Gastroesophageal sphincter (tissue), 4 donors: Measurements from ENCODE around the gene ACOT12. TPM values are rescaled to one million over a fixed set of nuclear protein-coding genes. Genes with fewer than 3 reads are reported as not detected.
"Not testable (repeated sequence)": the region's sequence is repeated elsewhere in the genome, so short reads cannot be mapped to it uniquely, and the experiment has no call there.

Experiments
- ATAC-seq: fragments of 150-250 bp; one replicate; pipeline ENCODE4 v1.9.1; 2016; ENCODE audit warnings: mild to moderate bottlenecking, moderate library complexity
- H3K27ac ChIP-seq, 4 donors: fragments of 200-600 bp; sonication (generic) in 3 of 4; 1 replicate in 3 of 4; 2 replicates in 1 of 4; pipeline ENCODE4 v1.5.1; 2016 to 2019
- H3K27me3 ChIP-seq: fragments of 200-600 bp; sonication (generic); one replicate; pipeline ENCODE4 v1.5.1; 2019
- H3K36me3 ChIP-seq, 2 donors: fragments of 200-600 bp; sonication (generic); one replicate each; pipeline ENCODE4 v1.5.1; 2019; ENCODE audit warnings: control low read depth in 1 of 2
- H3K4me1 ChIP-seq, 3 donors: fragments of 200-600 bp; sonication (generic); 1 replicate in 2 of 3; 2 replicates in 1 of 3; pipeline ENCODE4 v1.5.1; 2016 to 2019; ENCODE audit warnings: control low read depth in 2 of 3
- H3K4me3 ChIP-seq, 2 donors: fragments of 200-600 bp; sonication (generic); one replicate each; pipeline ENCODE4 v1.5.1; 2019; ENCODE audit warnings: mild to moderate bottlenecking in 1 of 2, moderate library complexity in 1 of 2
- H3K9me3 ChIP-seq, 3 donors: fragments of 200-600 bp; sonication (generic); one replicate each; pipeline ENCODE4 v1.5.1; 2017 to 2019; ENCODE audit warnings: control low read depth in 2 of 3
- EP300 ChIP-seq: sonication (generic); formaldehyde crosslinking; IDR thresholded peaks from one replicate; pipeline ENCODE4 v1.6.1; 2017; ENCODE audit warnings: antibody characterized with exemption, mild to moderate bottlenecking
- POLR2A ChIP-seq, 2 donors: fragments of 450-650 bp; IDR thresholded peaks; one replicate each; pipeline ENCODE4 v1.6.1; 2017; ENCODE audit warnings: antibody characterized with exemption in 2 of 2, mild to moderate bottlenecking in 2 of 2, moderate library complexity in 1 of 2
- POLR2AphosphoS5 ChIP-seq: sonication (generic); formaldehyde crosslinking; IDR thresholded peaks from one replicate; pipeline ENCODE4 v1.6.1; 2017; ENCODE audit warnings: antibody characterized with exemption
- WGBS, 2 donors: methylation state at CpG; one replicate each; pipeline ENCODE4 v1.1.5; 2018; ENCODE audit warnings: low coverage in 1 of 2; 5-methylcytosine and 5-hydroxymethylcytosine counted together
- total RNA-seq, 4 donors: library from RNA; depleted of rRNA; stranded (reverse); fragments of >200 nt; gene quantifications; one replicate each; pipeline ENCODE4 v1.1.0, GENCODE V29; 2016
- TF ChIP-seq, protein P1 (sequence below), 4 experiments: fragments of 200-600 bp in 2 of 4; fragments of 450-650 bp in 2 of 4; sonication (generic) in 1 of 4; IDR thresholded peaks; one replicate each; pipeline ENCODE4 v1.5.1; 2017 to 2019; ENCODE audit warnings: antibody characterized with exemption in 4 of 4, mild to moderate bottlenecking in 2 of 4, moderate library complexity in 2 of 4

ACOT12 gene
- total RNA-seq, 4 donors from 2014 or later, result not detected

DNA sequence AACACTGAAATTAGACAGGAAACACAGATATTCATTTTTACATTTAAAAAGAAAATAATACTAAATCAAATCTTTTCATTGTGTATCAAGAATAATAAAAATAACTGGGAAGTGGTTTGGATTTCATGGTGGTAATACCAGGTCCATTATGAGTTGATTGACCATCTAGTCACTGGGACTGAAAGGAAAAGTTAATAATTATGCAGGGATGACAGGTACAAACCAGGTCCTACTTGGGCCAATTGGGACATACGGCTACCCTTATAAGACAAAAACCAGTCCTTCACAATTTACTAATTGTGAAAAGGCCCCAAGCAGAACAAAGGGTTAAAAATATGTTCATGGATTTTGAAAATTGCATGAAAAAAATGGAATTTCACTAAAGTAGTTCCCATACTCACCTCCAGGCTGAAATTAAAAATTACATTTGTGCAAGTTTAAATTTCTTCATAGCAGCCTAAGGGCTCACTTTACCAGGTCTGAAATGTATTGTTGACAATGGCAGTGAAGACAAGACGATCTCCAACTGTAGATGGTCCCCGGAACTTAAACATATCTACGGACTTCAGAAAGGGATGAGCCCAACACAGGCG lies 48.4 kb downstream of the ACOT12 start:
- Histone ChIP-seq H3K4me1 (no peaks in the 10 kb centered on the region), H3K36me3 (no peaks in the 10 kb centered on the region), H3K4me3 (no peak overlapping the region), H3K9me3 (no peaks in the 10 kb centered on the region), H3K27ac (no peak overlapping the region), H3K27me3 (no peaks in the 10 kb centered on the region)
- ATAC-seq, result no peak
- WGBS, 2 donors, result 79 to 83% methylated on average over 1 to 5 of the region's 5 CpGs
- no peak for TF ChIP-seq POLR2AphosphoS5
- TF ChIP-seq POLR2A (IDR thresholded peaks at IDR 0.05), result no peak
- TF ChIP-seq EP300, result no peak
- TF ChIP-seq, protein P1, sequence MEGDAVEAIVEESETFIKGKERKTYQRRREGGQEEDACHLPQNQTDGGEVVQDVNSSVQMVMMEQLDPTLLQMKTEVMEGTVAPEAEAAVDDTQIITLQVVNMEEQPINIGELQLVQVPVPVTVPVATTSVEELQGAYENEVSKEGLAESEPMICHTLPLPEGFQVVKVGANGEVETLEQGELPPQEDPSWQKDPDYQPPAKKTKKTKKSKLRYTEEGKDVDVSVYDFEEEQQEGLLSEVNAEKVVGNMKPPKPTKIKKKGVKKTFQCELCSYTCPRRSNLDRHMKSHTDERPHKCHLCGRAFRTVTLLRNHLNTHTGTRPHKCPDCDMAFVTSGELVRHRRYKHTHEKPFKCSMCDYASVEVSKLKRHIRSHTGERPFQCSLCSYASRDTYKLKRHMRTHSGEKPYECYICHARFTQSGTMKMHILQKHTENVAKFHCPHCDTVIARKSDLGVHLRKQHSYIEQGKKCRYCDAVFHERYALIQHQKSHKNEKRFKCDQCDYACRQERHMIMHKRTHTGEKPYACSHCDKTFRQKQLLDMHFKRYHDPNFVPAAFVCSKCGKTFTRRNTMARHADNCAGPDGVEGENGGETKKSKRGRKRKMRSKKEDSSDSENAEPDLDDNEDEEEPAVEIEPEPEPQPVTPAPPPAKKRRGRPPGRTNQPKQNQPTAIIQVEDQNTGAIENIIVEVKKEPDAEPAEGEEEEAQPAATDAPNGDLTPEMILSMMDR (IDR thresholded peaks at IDR 0.05), result no peak

DNA sequence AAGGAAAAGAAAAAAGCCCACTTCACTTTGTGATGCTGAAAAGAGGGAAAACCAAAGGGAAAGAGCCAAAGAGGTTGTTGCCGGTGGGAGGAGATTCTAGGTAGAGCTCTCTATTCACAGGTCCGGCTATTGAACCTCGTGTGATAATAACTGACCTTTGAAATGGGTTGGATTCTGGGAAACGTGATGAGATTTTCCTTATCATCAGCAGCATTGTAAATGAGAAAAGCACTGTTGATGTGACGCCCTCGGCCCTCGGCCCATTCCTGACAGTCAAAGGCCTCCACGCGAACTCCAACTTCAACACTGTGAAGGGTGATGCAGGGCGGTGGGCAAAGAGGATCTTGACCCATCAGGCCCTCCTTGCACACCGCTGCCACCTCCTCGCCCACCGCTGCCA lies 49.2 kb downstream of the ACOT12 start:
- 90 to 97% methylated on average over 6 to 8 of the region's 13 CpGs for WGBS, 2 donors
- H3K4me3 ChIP-seq, result no peak overlapping the region
- no peak for ATAC-seq
- no peak for TF ChIP-seq POLR2A (IDR thresholded peaks at IDR 0.05)
- TF ChIP-seq, protein P1 (IDR thresholded peaks at IDR 0.05), result no peak
- no peak for TF ChIP-seq POLR2AphosphoS5
- TF ChIP-seq EP300, result no peak
- no peaks in the 10 kb centered on the region for H3K36me3 ChIP-seq
- no peaks in the 10 kb centered on the region for H3K4me1 ChIP-seq
- no peaks in the 10 kb centered on the region for H3K9me3 ChIP-seq
- no peak overlapping the region for H3K27ac ChIP-seq
- no peaks in the 10 kb centered on the region for H3K27me3 ChIP-seq

DNA sequence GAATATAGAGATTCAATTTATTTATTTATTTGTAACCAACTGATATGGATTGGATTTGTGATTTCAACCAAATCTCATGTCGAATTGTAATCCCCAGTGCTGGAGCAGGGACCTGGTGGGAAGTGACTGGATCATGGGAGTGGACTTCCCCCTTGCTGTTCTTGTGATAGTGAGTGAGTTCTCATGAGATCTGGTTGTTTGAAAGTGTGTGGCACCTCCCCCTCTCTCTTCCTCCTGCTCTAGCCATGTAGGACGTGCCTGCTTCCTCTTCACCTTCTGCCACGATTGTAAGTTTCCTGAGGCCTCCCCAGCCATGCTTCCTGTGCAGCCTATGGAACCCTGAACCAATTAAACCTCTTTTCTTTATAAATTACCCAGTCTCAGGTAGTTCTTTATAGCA lies 55.7 kb downstream of the ACOT12 start:
- H3K4me1 ChIP-seq, H3K27me3 ChIP-seq, H3K36me3 ChIP-seq, H3K27ac ChIP-seq, H3K9me3 ChIP-seq, H3K4me3 ChIP-seq, ATAC-seq: not testable (repeated sequence)
- WGBS, 2 donors, result 57 to 74% methylated on average over 3 of the region's 3 CpGs

DNA sequence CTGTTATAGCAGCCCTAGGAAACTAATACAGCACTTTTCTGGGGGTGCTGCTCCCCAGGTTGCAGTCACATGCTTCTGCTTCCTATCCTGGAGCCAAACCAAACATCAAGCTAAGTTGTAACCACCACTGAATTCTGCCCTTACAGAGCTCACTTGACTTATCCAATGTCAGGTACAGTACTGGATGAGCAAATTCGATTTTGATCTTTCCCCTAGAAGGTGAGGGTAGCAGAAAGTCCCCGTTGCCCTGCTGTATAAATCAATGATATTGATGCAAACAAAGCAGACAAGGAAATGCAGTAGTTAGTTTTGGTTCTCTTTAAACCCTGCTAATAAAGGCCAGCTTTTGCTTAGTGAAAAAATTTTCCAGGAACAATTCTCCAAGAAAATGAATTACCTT lies 56.1 kb downstream of the ACOT12 start:
- H3K36me3 ChIP-seq, result no peaks in the 10 kb centered on the region
- H3K4me1 ChIP-seq, result no peaks in the 10 kb centered on the region
- TF ChIP-seq, protein P1 (IDR thresholded peaks at IDR 0.05), result no peak
- TF ChIP-seq POLR2A (IDR thresholded peaks at IDR 0.05), result no peak
- no peak for TF ChIP-seq POLR2AphosphoS5
- TF ChIP-seq EP300, result no peak
- no peak overlapping the region for H3K27ac ChIP-seq
- H3K4me3 ChIP-seq, result no peak overlapping the region
- H3K27me3 ChIP-seq, result no peaks in the 10 kb centered on the region
- no peaks in the 10 kb centered on the region for H3K9me3 ChIP-seq
- 72 to 95% methylated on average over 2 of the region's 2 CpGs for WGBS, 2 donors
- no peak for ATAC-seq

DNA sequence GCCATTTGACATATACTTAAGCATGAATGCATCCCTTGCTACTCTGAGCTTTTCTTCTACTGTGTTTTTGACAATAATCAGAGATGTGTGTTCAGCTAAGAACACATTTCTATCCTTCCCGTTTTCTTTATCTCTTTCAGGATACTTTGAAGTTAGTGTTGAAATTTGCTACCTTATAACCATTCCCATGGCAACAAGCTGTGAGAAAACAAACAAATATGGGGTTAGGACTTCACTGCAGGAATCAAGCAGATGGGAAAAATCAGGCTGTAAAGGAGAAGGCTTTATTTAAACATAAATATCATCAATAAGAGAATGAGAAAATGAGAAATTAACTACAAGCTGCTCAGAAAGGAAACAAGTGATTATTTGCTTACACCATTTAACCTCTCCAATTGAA lies 57.4 kb downstream of the ACOT12 start:
- Histone ChIP-seq H3K27me3 (no peaks in the 10 kb centered on the region), H3K4me3 (no peak overlapping the region), H3K4me1 (no peaks in the 10 kb centered on the region), H3K27ac (no peak overlapping the region), H3K36me3 (no peaks in the 10 kb centered on the region), H3K9me3 (no peaks in the 10 kb centered on the region)
- 18 to 20% methylated on average over 1 of the region's 1 CpG for WGBS, 2 donors
- ATAC-seq, result no peak
- TF ChIP-seq POLR2A (IDR thresholded peaks at IDR 0.05), result no peak
- no peak for TF ChIP-seq POLR2AphosphoS5
- TF ChIP-seq, protein P1 (IDR thresholded peaks at IDR 0.05), result no peak
- TF ChIP-seq EP300, result no peak
